GM19395 (cell line): Measurements from ENCODE around the gene TIMP1.
"Not testable (repeated sequence)": the region's sequence is repeated elsewhere in the genome, so short reads cannot be mapped to it uniquely, and the experiment has no call there.

Source experiments
- ATAC-seq: cut with Tn5 transposase; IDR thresholded peaks from one replicate; pipeline ENCODE4 v1.9.1; 2021; ENCODE audit warnings: mild to moderate bottlenecking, moderate library complexity; ENCODE audit not compliant: unreplicated experiment

The TIMP1 gene

GRCh38 chrX:47597222-47597621 lies 15.0 kb downstream of the TIMP1 start:
- no peak for ATAC-seq

- ATAC-seq, result not testable (repeated sequence)
Measured at GRCh38 chrX:47603125-47603524, 20.9 kb downstream of the TIMP1 start.

DNA sequence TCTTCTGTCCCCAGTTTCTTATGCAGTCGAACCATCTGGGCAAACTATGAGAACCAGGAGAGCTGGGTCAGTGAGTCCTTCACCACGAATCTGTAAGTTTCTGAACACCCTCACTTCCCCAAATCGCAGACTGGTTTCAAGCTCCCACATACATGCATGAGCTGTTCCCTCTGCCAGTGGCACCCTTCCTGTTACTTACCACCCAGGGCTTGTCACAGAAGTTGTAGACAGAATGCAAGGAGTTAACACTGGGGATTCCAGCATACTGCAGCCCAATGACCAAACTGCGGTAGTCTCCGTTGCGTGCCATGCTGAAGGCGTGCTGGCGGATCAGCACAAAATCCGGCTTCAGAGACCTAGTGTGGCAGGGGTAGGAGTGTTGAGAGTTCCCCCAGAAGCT lies 22.8 kb downstream of the TIMP1 start:
- no peak for ATAC-seq

DNA sequence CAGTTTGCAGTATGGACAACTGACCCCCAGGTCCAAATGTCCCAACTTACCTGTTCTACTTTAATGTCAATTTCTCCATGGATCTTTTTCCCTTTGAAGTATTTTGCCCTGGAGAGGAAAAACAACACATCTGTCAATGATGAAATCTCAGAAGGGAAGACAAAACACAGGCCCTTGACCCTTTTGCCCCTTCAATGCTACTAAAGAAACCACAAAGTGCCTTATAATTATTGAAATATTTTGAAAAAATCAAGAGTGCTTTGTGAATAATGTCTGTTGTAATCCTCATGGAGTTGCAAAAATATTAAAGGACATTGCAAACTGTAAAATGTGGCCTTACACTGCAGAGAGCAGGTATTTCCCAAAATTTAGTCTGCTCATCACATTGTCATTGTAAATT lies 24.9 kb downstream of the TIMP1 start:
- no peak for ATAC-seq

DNA sequence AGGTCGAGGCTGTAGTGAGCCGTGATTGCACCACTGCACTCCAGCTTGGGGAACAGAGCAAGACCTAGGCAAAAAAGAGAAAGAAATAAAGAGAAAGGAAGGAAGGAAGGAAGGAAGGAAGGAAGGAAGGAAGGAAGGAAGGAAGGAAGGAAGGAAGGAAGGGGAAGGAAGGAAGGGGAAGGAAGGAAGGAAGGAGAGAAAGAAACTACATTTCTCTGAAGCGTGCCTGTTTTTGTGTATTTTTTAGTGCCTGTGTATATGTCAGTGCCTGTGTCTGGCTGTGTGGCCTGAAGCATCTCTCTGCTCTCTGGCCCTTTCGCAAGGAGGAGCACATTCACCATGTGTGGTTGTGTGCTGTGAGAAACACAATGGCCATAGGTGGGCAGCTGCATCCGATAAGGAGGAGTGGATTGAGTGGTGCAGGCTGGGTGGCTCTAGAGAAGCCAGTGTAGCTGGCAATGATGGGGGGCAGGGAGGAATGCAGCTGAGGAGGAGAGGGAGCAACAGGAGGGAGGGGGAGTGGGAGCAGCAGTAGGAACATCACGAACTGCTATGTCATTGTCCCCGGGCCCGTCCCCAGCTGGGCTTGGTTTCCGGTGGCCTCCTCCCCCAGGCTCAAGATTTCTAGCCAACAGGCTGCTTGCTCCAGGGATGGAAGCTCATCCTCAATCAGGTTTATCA lies 26.0 kb downstream of the TIMP1 start:
- ATAC-seq, result no peak

GRCh38 chrX:47610511-47610910 lies 28.3 kb downstream of the TIMP1 start:
- ATAC-seq, result no peak

GRCh38 chrX:47611489-47611888 lies 29.3 kb downstream of the TIMP1 start:
- ATAC-seq, result no peak

DNA sequence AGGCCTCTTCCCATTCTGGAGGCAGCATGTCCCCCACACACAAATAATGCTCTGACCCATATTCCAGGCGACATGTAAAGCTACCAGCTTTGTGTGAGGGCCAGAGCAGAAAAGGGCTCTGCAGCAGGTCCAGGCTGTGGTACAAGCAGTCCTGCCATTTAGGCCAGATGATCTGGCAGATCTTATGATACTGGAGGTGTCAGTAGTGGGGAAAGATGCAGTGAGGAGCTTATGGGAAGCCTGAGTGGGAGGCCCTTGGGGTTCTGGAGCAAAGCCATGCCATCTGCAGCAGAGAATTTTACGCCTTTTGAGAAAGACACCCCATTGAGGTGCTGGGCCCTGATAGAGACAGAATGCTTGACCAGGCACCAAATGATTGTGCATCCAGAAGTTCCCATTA lies 29.7 kb downstream of the TIMP1 start:
- no peak for ATAC-seq

- no peak for ATAC-seq
Measured at GRCh38 chrX:47612418-47612817, 30.2 kb downstream of the TIMP1 start.

DNA sequence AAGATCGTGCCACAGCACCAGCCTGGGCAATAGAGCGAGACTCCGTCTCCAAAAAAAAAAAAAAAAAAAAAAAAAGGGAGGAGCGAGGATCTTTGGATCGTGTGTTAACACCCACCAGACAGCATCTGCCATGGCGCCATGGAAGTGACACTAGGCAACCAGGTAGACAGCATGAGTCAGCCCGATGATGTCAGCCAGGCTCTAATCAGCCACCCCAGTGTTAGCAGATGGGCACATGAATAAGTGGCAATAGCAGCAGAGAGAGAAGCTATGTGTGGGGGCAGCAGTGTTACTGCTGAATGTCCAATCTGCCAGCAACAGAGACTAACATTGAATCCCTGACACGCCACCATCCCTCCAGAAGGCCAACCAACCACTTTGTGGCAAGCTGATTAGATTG lies 30.8 kb downstream of the TIMP1 start:
- no peak for ATAC-seq

GRCh38 chrX:47614618-47615017 lies 32.4 kb downstream of the TIMP1 start:
- ATAC-seq, result no peak

DNA sequence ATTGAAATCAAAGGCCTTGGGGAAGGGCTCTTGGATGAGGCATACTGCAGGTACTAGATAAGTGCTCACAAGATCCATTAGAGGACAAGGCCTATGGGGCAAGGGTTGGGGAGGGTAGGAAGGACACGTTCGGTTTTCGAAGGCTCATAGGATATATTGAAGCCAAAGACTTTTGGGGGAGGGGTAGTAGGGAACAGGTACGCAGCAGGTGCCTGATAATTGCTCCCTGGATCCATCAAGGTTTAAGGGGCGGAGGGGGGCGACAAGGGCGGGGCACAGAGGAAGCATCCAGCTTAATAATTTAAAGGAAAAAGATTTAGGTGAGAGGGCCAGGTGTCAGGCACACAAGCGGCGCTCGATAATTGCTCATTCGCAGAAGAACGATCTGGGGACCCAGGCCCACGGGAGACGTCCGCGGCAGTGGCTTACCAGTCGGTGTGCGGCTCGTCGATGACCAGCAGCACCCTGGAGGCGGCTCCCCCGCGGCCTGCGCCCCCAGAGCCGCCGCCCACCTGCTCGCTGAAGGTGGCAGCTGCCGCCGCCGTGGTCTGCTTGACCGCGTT lies 36.8 kb downstream of the TIMP1 start:
- no peak for ATAC-seq

DNA sequence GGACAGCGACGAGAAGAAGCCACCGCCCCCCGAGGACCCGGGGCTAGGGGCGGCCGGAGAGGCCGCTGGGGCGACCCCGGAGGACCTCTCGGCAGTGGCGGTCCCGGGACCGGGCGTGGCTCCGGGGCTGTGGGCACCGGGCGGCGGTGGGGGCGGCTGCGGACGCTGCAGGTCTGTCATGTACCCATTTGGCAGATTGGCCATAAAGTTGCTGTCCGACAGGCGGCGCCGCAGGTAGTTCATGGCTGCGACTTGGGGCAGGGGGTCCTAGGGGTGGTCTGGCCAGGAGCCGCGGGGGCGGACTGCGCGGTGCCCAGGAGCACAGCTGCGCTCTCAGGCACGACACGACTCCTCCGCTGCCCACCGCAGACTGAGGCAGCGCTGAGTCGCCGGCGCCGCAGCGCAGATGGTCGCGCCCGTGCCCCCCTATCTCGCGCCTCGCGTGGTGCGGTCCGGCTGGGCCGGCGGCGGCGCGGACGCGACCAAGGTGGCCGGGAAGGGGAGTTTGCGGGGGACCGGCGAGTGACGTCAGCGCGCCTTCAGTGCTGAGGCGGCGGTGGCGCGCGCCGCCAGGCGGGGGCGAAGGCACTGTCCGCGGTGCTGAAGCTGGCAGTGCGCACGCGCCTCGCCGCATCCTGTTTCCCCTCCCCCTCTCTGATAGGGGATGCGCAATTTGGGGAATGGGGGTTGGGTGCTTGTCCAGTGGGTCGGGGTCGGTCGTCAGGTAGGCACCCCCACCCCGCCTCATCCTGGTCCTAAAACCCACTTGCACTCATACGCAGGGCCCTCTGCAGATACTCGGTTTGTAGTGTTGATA lies 37.5 kb downstream of the TIMP1 start, which contains the start of gene SYN1:
Gene SYN1 (minus strand): TSS at position 372 of the 817 bp plus-strand sequence. CDS start 129 bp downstream, at position 243.
- peak; percentile 74 for ATAC-seq

DNA sequence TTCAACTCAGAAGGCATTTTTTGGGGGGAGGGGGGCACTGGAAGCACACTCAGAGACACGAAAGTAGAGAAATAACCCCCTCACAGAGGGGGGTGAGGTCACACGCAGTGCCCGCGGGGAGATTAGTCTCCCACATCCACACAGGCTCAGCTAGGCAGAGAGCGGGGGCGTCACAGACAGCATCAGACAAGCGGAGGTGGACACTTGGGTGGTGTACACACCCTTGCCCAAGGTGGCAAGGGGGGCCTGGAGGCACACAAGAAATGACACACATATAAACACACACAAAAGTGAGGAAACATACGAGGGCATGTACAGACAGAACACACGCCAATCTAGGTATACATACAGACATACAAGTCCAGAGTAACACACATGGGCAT lies 38.1 kb downstream of the TIMP1 start:
- no peak for ATAC-seq

- ATAC-seq, result no peak
Measured at GRCh38 chrX:47621851-47622250, 39.6 kb downstream of the TIMP1 start.

DNA sequence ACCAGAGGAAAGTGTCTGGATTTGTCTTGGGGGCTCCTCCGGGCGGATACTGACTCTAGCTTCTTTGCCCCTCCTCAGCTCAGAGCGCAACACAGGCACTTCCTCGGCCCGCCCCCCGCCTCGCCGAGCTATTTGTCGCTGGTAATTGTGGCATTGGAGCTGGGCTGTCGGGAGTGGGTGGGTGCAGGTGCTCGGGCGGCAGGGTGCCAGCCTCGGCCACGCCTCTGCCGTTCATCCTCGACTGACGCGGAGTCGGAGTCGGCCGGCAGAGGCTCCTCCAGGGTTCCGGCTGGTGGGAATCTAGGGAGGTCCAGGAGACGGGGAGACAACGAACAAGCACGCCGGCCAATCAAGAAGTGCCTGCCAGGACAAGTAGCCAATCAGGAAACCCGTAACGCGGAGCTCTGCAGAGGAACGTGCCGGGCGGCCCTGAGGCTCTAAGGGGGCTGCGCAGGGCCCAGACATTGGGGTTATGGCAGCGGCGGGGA lies 41.3 kb downstream of the TIMP1 start:
- ATAC-seq, result no peak

GRCh38 chrX:47625365-47625764 lies 43.1 kb downstream of the TIMP1 start:
- no peak for ATAC-seq

- ATAC-seq, result no peak
Measured at GRCh38 chrX:47628982-47629381, 46.7 kb downstream of the TIMP1 start.

DNA sequence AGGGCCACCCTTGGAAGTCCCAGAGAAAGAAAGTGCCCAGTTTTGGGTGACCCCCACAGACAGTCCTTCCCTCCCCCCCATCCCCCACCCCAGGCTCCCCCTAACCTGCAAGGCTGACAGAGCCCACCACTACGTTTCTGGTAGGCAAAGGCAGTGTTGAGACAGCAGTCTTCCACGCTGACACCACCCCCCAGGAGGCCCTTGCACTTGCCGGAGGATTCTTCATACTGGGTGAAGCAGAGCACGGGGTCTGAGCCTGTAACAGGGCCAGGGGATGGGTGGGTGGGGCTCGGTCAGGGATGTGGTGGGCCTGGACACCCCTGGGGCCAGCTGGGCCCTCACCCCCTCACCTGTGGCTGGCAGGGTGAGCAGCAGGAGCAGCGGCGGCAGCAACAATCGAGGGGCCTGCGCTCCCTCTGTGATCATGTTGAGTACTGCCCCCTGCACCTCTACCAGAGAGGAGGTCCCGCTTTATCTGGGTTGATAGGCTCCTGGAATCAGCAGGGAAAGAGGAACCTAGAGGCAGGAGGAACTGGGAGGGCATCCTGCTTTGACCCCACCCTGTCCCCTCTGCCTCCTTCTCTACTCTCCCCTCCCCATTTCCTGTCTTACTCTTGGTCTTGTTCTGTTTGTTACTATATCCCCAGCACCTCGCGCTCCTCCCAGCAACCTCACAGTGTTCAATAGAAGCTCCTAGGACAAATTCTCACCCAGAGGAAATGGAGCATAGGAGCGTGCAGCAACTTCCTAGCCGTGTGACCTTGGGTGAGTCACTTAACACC lies 47.4 kb downstream of the TIMP1 start, which contains the start of gene CFP:
Gene CFP (minus strand): TSS at position 512 of the 782 bp plus-strand sequence. CDS start 86 bp downstream, at position 426.
- ATAC-seq, result no peak

GRCh38 chrX:47631676-47632075 lies 49.4 kb downstream of the TIMP1 start:
- no peak for ATAC-seq

DNA sequence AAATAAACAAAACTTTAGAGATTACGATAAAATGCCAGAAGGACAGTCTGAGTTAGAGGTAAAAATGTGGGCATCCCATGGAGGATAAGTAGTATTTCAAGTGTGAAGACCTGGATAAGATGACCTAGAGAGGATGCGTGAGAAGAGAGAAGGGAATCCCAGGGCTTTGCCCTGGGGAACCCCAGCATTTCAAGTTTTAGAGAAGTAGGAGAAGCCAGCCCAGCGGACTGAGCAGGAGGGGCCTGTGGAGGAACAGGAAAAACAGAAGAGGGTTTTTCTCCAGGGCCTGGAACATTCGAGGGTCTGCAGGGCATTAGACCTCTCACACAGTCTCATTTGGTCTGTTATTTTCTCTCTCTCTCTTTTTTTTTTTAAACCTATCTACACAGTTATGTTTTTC lies 50.4 kb downstream of the TIMP1 start:
- no peak for ATAC-seq
